HG03103 (cell line): Measurements from ENCODE around the gene SGIP1.
"Not testable (repeated sequence)": the region's sequence is repeated elsewhere in the genome, so short reads cannot be mapped to it uniquely, and the experiment has no call there.

ENCODE experiments used
- ATAC-seq: cut with Tn5 transposase; IDR thresholded peaks from one replicate; pipeline ENCODE4 v1.9.1; 2021; ENCODE audit warnings: low read depth; ENCODE audit not compliant: unreplicated experiment

SGIP1 gene

GRCh38 chr1:66550243-66550642 lies 16.3 kb downstream of the SGIP1 start:
- no peak for ATAC-seq

GRCh38 chr1:66552287-66552686 lies 18.3 kb downstream of the SGIP1 start:
- ATAC-seq, result no peak

- ATAC-seq, result no peak
These were observed 18.9 kb downstream of the SGIP1 start for GRCh38 chr1:66552829-66553228.

GRCh38 chr1:66553846-66554245 lies 19.9 kb downstream of the SGIP1 start:
- no peak for ATAC-seq

GRCh38 chr1:66556161-66556611 lies 22.2 kb downstream of the SGIP1 start:
- no peak for ATAC-seq

GRCh38 chr1:66557157-66557556 lies 23.2 kb downstream of the SGIP1 start:
- ATAC-seq, result no peak

GRCh38 chr1:66559517-66559916 lies 25.6 kb downstream of the SGIP1 start:
- no peak for ATAC-seq

- ATAC-seq, result no peak
These were observed 28.6 kb downstream of the SGIP1 start for GRCh38 chr1:66562561-66562960.

- no peak for ATAC-seq
These were observed 29.3 kb downstream of the SGIP1 start for GRCh38 chr1:66563094-66563800.

- no peak for ATAC-seq
These were observed 30.1 kb downstream of the SGIP1 start for GRCh38 chr1:66563941-66564630.

- ATAC-seq, result no peak
These were observed 36.2 kb downstream of the SGIP1 start for GRCh38 chr1:66570196-66570595.

- no peak for ATAC-seq
These were observed 37.8 kb downstream of the SGIP1 start for GRCh38 chr1:66571789-66572188.

- ATAC-seq, result no peak
These were observed 41.8 kb downstream of the SGIP1 start for GRCh38 chr1:66575739-66576138.

- ATAC-seq, result no peak
These were observed 42.7 kb downstream of the SGIP1 start for GRCh38 chr1:66576645-66577044.

GRCh38 chr1:66578841-66579240 lies 44.9 kb downstream of the SGIP1 start:
- ATAC-seq, result no peak

GRCh38 chr1:66580081-66580480 lies 46.1 kb downstream of the SGIP1 start:
- no peak for ATAC-seq

- no peak for ATAC-seq
These were observed 49.1 kb downstream of the SGIP1 start for GRCh38 chr1:66583021-66583420.

GRCh38 chr1:66585002-66585401 lies 51.0 kb downstream of the SGIP1 start:
- ATAC-seq, result no peak

- ATAC-seq, result no peak
These were observed 55.4 kb downstream of the SGIP1 start for GRCh38 chr1:66589326-66589725.

GRCh38 chr1:66592106-66592507 lies 58.2 kb downstream of the SGIP1 start:
- ATAC-seq, result not testable (repeated sequence)

- ATAC-seq, result no peak
These were observed 62.2 kb downstream of the SGIP1 start for GRCh38 chr1:66596191-66596590.

GRCh38 chr1:66597500-66597899 lies 63.5 kb downstream of the SGIP1 start:
- no peak for ATAC-seq
